ENCODE results near the gene CLN6. TPM values are rescaled to one million over a fixed set of nuclear protein-coding genes. Genes with fewer than 3 reads are reported as not detected.

The CLN6 gene
- total RNA-seq, 1 donor from 2014 or later = 43.0 TPM

- Mint-ChIP-seq H3K4me1 (ENCODE audit: unreplicated experiment) (peaks cover 22% of the 10 kb centered on the region), H3K9me3 (no peaks in the 10 kb centered on the region), H3K27ac (peak overlapping the region; percentile 49), H3K36me3 (no peaks in the 10 kb centered on the region), H3K27me3 (peaks cover 3% of the 10 kb centered on the region), H3K4me3 (no peak overlapping the region)
- TF ChIP-seq CTCF (conservative IDR thresholded peaks at IDR 0.05) = no peak
- no peak for DNase-seq (ENCODE audit: extremely low spot score, unreplicated experiment)
These were observed 38.9 kb upstream of the CLN6 start for GRCh38 chr15:68268405-68268804.

- no peak for DNase-seq (ENCODE audit: extremely low spot score, unreplicated experiment)
- Mint-ChIP-seq H3K4me3 (peak overlapping the region; percentile 5), H3K27ac (peak overlapping the region; percentile 27), H3K9me3 (no peaks in the 10 kb centered on the region), H3K27me3 (peaks cover 3% of the 10 kb centered on the region), H3K36me3 (no peaks in the 10 kb centered on the region), H3K4me1 (ENCODE audit: unreplicated experiment) (peaks cover 3% of the 10 kb centered on the region)
- TF ChIP-seq CTCF (conservative IDR thresholded peaks at IDR 0.05) = no peak
These were observed 36.1 kb upstream of the CLN6 start for GRCh38 chr15:68265674-68266073.

- H3K27ac Mint-ChIP-seq = no peak overlapping the region
- no peaks in the 10 kb centered on the region for H3K9me3 Mint-ChIP-seq
- no peaks in the 10 kb centered on the region for H3K36me3 Mint-ChIP-seq
- no peak for DNase-seq (ENCODE audit: extremely low spot score, unreplicated experiment)
- peaks cover 3% of the 10 kb centered on the region for H3K4me1 Mint-ChIP-seq (ENCODE audit: unreplicated experiment)
- peaks cover 3% of the 10 kb centered on the region for H3K27me3 Mint-ChIP-seq
- TF ChIP-seq CTCF (conservative IDR thresholded peaks at IDR 0.05) = no peak
- no peak overlapping the region for H3K4me3 Mint-ChIP-seq
These were observed 35.6 kb upstream of the CLN6 start for GRCh38 chr15:68265081-68265480.

GRCh38 chr15:68264282-68264681 is 34.8 kb upstream of the CLN6 start:
- TF ChIP-seq CTCF (conservative IDR thresholded peaks at IDR 0.05) = no peak
- Mint-ChIP-seq H3K36me3 (no peaks in the 10 kb centered on the region), H3K4me1 (ENCODE audit: unreplicated experiment) (peaks cover 3% of the 10 kb centered on the region), H3K27me3 (peaks cover 3% of the 10 kb centered on the region), H3K4me3 (peak overlapping the region; percentile 3), H3K9me3 (no peaks in the 10 kb centered on the region), H3K27ac (peak overlapping the region; percentile 19)
- no peak for DNase-seq (ENCODE audit: extremely low spot score, unreplicated experiment)

- no peak for TF ChIP-seq CTCF (conservative IDR thresholded peaks at IDR 0.05)
- Mint-ChIP-seq H3K27ac (no peak overlapping the region), H3K4me3 (no peak overlapping the region)
These were observed 33.2 kb upstream of the CLN6 start for GRCh38 chr15:68262514-68263356.

More at GRCh38 chr15:68262514-68263356, 33.2 kb upstream of the CLN6 start:
- no peak for DNase-seq (ENCODE audit: extremely low spot score, unreplicated experiment)
- Mint-ChIP-seq H3K4me1 (ENCODE audit: unreplicated experiment) (peaks cover 3% of the 10 kb centered on the region), H3K36me3 (no peaks in the 10 kb centered on the region), H3K9me3 (no peaks in the 10 kb centered on the region), H3K27me3 (peaks cover 3% of the 10 kb centered on the region)
